Retina (tissue), 1 donor: ENCODE measurements around the gene ZNF654.
A peak's percentile ranks its signal among the peaks of the same experiment; 100 is the strongest.
"Not testable (repeated sequence)": the region's sequence is repeated elsewhere in the genome, so short reads cannot be mapped to it uniquely, and the experiment has no call there.

Source experiments
- DNase-seq: peaks from one replicate; pipeline ENCODE4 v3.0.0-alpha.2; 2016

Gene ZNF654

DNA sequence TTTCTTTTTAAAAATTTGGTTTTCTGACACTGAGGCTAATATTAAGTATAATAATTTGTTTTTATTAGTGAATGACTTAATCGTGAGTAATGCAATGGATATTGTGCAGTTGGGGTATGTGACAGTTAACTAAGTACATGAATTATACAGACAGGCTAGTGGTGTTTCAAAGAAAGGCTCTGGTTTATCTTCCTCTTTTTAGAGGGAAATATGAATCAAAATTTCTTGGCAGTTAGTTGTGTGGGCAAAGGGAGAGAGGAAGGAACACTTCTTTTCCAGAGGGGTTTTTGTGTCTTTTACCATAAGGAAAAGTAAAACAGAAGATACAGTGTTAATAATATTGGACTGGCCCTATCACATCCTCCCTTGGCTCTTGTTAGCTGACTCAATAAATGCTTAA lies 2.7 kb downstream of the ZNF654 start:
- DNase-seq: no peak

GRCh38 chr3:88075072-88075471 lies 16.0 kb downstream of the ZNF654 start:
- DNase-seq: no peak

DNA sequence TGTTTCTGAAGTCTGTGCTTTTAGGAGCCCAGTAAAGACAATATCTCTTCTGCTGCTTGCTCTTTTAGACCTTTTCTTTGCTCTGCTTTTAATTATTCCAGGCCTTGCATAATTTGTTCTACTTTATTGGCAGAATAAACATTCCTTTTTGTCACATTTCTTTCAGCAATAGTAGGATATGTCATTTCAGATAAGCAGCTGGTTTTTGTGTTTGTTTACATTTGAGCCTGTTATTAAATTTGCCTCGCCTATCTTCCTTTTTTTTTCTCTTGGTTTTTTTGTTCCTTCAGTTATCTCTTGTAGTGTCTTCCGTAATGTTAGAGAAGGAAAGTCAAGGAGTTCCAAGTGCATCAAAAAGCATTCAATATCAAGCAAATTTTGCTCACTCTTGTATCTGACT lies 16.4 kb downstream of the ZNF654 start:
- no peak for DNase-seq

DNA sequence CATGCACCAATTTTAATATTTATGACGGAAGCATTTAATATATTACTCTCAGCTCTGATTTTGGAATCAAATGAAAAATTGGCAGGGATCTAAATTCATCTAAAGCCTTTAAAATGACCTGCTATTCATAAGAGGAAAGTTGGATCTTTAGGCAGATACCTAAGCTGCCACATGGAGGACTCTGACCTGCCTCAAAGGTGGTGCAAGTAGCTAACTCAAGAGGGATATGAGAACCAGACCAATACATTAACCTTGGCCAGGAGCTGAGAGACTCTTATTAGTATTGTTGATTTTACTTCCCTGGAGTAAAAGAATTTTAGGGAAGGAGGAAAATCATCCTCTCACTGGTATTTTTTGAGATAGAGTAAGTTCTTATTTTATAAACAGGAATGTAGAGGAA lies 17.7 kb downstream of the ZNF654 start:
- no peak for DNase-seq

DNA sequence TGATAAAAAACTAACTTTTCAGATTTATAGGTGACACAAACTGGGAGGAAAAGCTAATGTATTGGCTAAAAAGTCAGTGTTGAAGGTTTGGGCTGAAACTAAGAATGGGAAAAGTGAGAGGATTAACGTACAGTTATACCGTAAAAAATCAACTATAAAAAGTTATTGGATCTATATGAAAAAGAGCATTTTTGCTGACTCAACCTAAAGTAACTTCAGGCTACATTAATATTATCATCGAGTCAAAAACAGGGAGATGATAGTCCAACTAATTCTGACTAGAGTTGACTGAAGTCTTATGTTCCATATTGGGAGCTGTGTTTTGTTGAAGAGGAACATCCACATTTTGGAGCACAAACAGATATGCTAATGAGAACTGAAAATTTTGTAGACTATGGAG lies 19.9 kb downstream of the ZNF654 start:
- DNase-seq: no peak

- DNase-seq: no peak
These were observed 23.8 kb downstream of the ZNF654 start for GRCh38 chr3:88082854-88083253.

DNA sequence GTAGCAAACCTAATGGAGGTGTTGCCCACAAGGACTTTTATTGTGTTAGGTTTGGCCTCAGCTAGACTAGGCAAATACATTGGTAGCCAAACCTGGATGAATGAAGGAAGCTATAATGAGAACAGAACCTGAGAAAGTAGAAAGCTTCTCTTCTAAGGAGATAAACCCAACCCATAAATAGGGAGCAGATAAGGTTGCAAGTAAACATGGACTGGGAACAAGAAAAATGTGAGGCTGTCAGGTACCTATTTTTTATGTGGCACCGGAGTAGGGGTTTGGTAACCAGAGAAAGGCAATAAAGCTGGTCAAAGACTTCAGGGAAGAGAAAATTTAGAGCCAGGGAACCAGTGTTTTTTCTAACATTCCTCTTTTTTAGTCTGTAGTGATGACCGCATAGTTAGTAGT lies 25.0 kb downstream of the ZNF654 start:
- DNase-seq: no peak

- DNase-seq: no peak
These were observed 31.6 kb downstream of the ZNF654 start for GRCh38 chr3:88090681-88091080.

- no peak for DNase-seq
These were observed 33.2 kb downstream of the ZNF654 start for GRCh38 chr3:88092270-88092669.

- DNase-seq: no peak
These were observed 34.2 kb downstream of the ZNF654 start for GRCh38 chr3:88093266-88093665.

GRCh38 chr3:88101142-88101541 lies 42.1 kb downstream of the ZNF654 start:
- no peak for DNase-seq

DNA sequence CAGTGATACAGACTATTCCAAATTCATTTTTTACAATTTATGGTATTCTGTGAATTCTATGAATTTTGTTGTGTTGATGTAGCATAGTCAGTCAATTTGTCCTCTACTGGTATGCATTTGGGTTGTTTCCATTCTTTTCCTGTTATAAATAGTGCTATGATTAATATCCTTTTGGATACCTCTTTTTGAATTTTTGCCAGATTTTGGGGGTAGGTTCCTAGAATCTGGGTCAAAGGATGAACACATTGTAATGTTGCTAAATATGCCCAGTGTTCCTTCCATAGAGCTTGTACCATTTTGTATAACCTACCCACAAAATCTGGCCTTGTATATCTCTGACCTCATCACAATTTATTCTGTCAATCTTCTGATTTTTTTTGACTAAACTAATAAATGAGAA lies 46.3 kb downstream of the ZNF654 start:
- DNase-seq: no peak

DNA sequence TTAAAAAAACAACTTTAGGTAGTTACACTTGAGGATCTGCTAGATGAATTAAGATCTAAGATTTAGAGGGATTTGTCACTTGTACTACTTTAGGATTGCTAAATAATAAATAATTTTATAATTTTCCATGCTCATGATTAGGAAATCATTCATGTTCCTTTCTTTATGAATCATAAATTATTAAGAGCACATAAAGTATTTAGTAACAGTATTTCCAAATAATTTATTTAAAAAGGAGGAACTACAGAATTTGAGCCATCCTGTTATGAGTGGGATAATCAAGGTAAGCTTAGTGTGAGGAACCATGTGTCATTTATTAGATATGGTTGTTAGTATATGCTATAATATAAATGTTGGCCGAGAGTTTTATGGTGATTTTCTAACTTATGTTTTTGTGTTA lies 53.2 kb downstream of the ZNF654 start:
- DNase-seq: no peak

DNA sequence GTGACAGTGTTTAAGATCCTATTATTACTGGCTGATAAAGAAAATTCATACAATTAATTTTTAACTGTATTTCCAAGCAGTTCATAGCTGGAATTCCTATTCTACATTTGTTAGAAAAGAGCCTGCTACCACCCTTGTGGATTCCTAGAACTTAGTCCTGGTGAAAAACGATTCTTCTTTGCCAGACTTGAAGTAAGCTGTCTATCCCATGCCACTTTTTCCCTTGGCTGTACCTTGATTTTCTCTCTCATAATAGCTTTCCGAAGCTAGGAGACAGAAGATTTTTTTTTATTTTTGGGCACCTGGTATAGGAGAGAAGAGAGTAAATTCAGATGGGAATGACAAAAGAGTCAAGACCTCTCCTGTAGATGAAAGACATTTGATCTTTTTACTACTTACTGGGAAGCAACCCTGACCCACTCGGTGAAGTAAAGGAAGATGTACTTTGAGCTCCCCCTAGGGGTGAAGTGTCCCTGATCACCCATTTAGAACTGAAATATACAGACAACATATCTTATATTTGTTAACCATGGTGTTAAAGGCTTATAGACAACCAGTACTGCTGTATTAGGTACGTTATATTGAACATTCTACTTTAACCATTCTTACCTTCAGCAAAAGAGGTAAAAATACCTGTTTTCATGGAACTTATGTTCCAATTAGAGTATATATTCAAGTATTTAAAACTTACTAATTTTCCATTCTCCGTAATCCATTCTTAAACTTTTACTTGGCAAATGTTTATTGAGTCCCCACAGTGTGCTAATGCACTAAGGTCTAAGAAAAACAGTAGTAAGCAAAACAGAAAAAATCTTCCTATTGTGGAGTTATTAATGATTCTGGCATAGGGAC lies 54.5 kb downstream of the ZNF654 start:
- DNase-seq: peak; percentile 45

- no peak for DNase-seq
These were observed 56.0 kb downstream of the ZNF654 start for GRCh38 chr3:88114878-88115549.

- no peak for DNase-seq
These were observed 58.6 kb downstream of the ZNF654 start for GRCh38 chr3:88117683-88118082.

DNA sequence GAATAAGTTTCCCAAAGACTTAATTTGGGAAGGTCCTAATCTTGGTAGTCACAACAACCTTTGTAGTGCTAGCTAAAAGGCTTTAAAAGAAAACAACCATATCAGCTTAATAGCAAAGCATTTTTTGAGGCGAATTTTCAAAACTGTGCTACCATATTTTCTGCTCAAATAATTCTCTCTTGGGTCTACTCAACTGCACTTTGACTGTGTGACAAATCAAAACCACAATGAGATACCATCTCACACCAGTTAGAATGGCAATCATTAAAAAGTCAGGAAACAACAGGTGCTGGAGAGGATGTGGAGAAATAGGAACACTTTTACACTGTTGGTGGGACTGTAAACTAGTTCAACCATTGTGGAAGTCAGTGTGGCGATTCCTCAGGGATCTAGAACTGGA lies 59.5 kb downstream of the ZNF654 start:
- not testable (repeated sequence) for DNase-seq

DNA sequence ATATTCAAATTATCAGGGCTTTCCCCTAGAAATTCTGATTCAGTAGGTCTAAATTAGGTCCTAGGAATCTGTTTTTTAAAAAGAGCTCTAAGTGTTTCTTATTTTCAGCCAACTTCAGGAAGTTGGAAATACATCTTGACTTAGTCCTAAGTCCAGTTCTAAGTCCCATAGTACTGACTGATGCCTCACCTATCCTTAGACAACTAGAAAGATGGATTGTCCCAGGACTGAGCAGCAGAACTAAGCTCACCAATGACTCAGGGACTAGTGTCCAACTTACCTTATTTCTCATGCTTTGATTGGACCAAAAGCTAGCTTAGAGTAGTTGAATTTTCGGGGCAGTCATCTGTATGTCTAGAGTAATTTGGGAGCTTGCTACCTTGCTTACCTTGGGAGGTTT lies 64.5 kb downstream of the ZNF654 start:
- no peak for DNase-seq

GRCh38 chr3:88131695-88132094 lies 72.6 kb downstream of the ZNF654 start:
- no peak for DNase-seq

- DNase-seq: no peak
These were observed 73.8 kb downstream of the ZNF654 start for GRCh38 chr3:88132894-88133293.

- DNase-seq: no peak
These were observed 74.7 kb downstream of the ZNF654 start for GRCh38 chr3:88133711-88134263.

DNA sequence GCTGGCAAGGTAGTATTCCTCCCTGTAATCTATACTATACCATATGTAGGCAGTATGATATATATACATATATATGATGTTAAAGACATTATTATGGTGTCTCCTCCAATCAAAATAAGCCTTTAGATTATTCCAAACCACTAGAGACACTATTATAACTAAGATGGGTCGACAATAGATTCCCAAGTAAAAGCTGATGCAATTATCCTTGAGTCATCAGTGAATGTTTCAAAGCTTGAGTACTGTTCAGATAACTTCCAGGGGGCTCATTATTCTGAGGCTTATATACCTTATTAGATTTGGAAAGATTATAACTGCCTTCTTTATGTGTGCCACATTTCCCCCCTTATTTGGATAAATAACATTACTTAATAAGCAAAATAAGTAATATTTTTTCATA lies 78.8 kb downstream of the ZNF654 start:
- no peak for DNase-seq

GRCh38 chr3:88141458-88142083 lies 82.5 kb downstream of the ZNF654 start:
- DNase-seq: no peak
